Thymus (tissue), 11 donors: ENCODE measurements around the gene CTTNBP2. TPM values are rescaled to one million over a fixed set of nuclear protein-coding genes. Genes with fewer than 3 reads are reported as not detected.

Experiments used
- DNase-seq, 9 donors: peaks; one replicate each; pipeline ENCODE4 v3.0.0-alpha.2; 2013; ENCODE audit warnings: low spot score in 9 of 9, low read depth in 6 of 9, missing footprints in 1 of 9
- H3K27ac ChIP-seq, 2 donors: one replicate each; pipeline ENCODE4 v1.5.1; 2013; ENCODE audit warnings: control low read depth in 1 of 2, low read depth in 1 of 2, low read length in 1 of 2, mild to moderate bottlenecking in 1 of 2, moderate library complexity in 1 of 2
- H3K27me3 ChIP-seq, 2 donors: one replicate each; pipeline ENCODE4 v1.5.1; 2013; ENCODE audit warnings: low read length in 1 of 2; ENCODE audit not compliant: control insufficient read depth in 2 of 2, insufficient read depth in 1 of 2
- H3K36me3 ChIP-seq, 2 donors: one replicate each; pipeline ENCODE4 v1.5.1; 2013; ENCODE audit warnings: low read length in 1 of 2, mild to moderate bottlenecking in 1 of 2, moderate library complexity in 1 of 2; ENCODE audit not compliant: control insufficient read depth in 2 of 2, insufficient read depth in 2 of 2
- H3K4me1 ChIP-seq, 2 donors: one replicate each; pipeline ENCODE4 v1.5.1; 2013; ENCODE audit warnings: low read length in 2 of 2; ENCODE audit not compliant: control insufficient read depth in 2 of 2, insufficient read depth in 2 of 2
- H3K4me3 ChIP-seq, 2 donors: one replicate each; pipeline ENCODE4 v1.5.1; 2013; ENCODE audit warnings: low read length in 2 of 2, control low read depth in 1 of 2, mild to moderate bottlenecking in 1 of 2
- H3K9me3 ChIP-seq, 2 donors: one replicate each; pipeline ENCODE4 v1.5.1; 2013; ENCODE audit warnings: low read length in 1 of 2, mild to moderate bottlenecking in 1 of 2; ENCODE audit not compliant: control insufficient read depth in 2 of 2, insufficient read depth in 1 of 2
- WGBS: extraction: QIAGEN DNeasy Blood & Tissue Kit; methylation state at CpG from one replicate; pipeline ENCODE4 v1.1.7; 2013; 5-methylcytosine and 5-hydroxymethylcytosine counted together
- polyA plus RNA-seq: library from polyadenylated mRNA; stranded (reverse); fragments of 200-250 nt; gene quantifications from one replicate; pipeline ENCODE4 v1.2.3, GENCODE V29; 2013
- total RNA-seq: library from RNA; stranded (reverse); fragments of 120-200 nt; gene quantifications from one replicate; pipeline ENCODE4 v1.2.4, GENCODE V29; 2013
- donor health status: healthy.

The CTTNBP2 gene
- total and polyA plus RNA-seq, 2 donors: 0.82 to 0.94 TPM

GRCh38 chr7:117802660-117803059 lies 70.6 kb downstream of the CTTNBP2 start:
- no peak for DNase-seq
- no peaks in the 10 kb centered on the region for H3K9me3 ChIP-seq
- H3K36me3 ChIP-seq: no peaks in the 10 kb centered on the region
- H3K27ac ChIP-seq: no peak overlapping the region
- H3K4me1 ChIP-seq: no peaks in the 10 kb centered on the region
- H3K27me3 ChIP-seq: no peaks in the 10 kb centered on the region
- no peak overlapping the region for H3K4me3 ChIP-seq
- 98% methylated on average over 2 of the region's 2 CpGs for WGBS

- WGBS: 70% methylated on average over 1 of the region's 1 CpG
- Histone ChIP-seq H3K4me1 (no peaks in the 10 kb centered on the region), H3K27me3 (no peaks in the 10 kb centered on the region), H3K9me3 (no peaks in the 10 kb centered on the region), H3K27ac (no peak overlapping the region), H3K36me3 (no peaks in the 10 kb centered on the region), H3K4me3 (no peak overlapping the region)
- DNase-seq: no peak
These were observed 72.4 kb downstream of the CTTNBP2 start for GRCh38 chr7:117800841-117801240.

GRCh38 chr7:117800406-117800805 lies 72.8 kb downstream of the CTTNBP2 start:
- Histone ChIP-seq H3K36me3 (no peaks in the 10 kb centered on the region), H3K27me3 (no peaks in the 10 kb centered on the region), H3K27ac (no peak overlapping the region), H3K9me3 (no peaks in the 10 kb centered on the region), H3K4me1 (no peaks in the 10 kb centered on the region), H3K4me3 (no peak overlapping the region)
- DNase-seq: no peak
- WGBS: 86% methylated on average over 3 of the region's 3 CpGs

- 84% methylated on average over 1 of the region's 1 CpG for WGBS
- DNase-seq: no peak
- H3K4me1 ChIP-seq: no peaks in the 10 kb centered on the region
These were observed 76.4 kb downstream of the CTTNBP2 start for GRCh38 chr7:117796889-117797288.

GRCh38 chr7:117793976-117794375 lies 79.3 kb downstream of the CTTNBP2 start:
- Histone ChIP-seq H3K4me1 (no peaks in the 10 kb centered on the region), H3K9me3 (no peaks in the 10 kb centered on the region), H3K4me3 (no peak overlapping the region), H3K36me3 (no peaks in the 10 kb centered on the region), H3K27me3 (no peaks in the 10 kb centered on the region), H3K27ac (no peak overlapping the region)
- no peak for DNase-seq
- WGBS: 98% methylated on average over 2 of the region's 2 CpGs

More at GRCh38 chr7:117796889-117797288, 76.4 kb downstream of the CTTNBP2 start:
- H3K4me3 ChIP-seq: no peak overlapping the region
- H3K9me3 ChIP-seq: no peaks in the 10 kb centered on the region
- H3K27ac ChIP-seq: no peak overlapping the region
- H3K27me3 ChIP-seq: no peaks in the 10 kb centered on the region
- no peaks in the 10 kb centered on the region for H3K36me3 ChIP-seq

GRCh38 chr7:117793521-117793920 lies 79.7 kb downstream of the CTTNBP2 start:
- Histone ChIP-seq H3K4me3 (no peak overlapping the region), H3K27me3 (no peaks in the 10 kb centered on the region), H3K4me1 (no peaks in the 10 kb centered on the region), H3K27ac (no peak overlapping the region), H3K36me3 (no peaks in the 10 kb centered on the region), H3K9me3 (no peaks in the 10 kb centered on the region)
- WGBS: 98% methylated on average over 3 of the region's 3 CpGs
- DNase-seq: no peak

GRCh38 chr7:117791877-117792780 lies 81.1 kb downstream of the CTTNBP2 start:
- Histone ChIP-seq H3K27ac (no peak overlapping the region), H3K4me3 (no peak overlapping the region)

GRCh38 chr7:117790731-117791130 lies 82.5 kb downstream of the CTTNBP2 start:
- no peak overlapping the region for H3K27ac ChIP-seq
- H3K27me3 ChIP-seq: no peaks in the 10 kb centered on the region
- no peak for DNase-seq
- no peaks in the 10 kb centered on the region for H3K4me1 ChIP-seq
- H3K36me3 ChIP-seq: no peaks in the 10 kb centered on the region
- H3K4me3 ChIP-seq: no peak overlapping the region
- WGBS: 97% methylated on average over 5 of the region's 5 CpGs
- H3K9me3 ChIP-seq: no peaks in the 10 kb centered on the region

More at GRCh38 chr7:117791877-117792780, 81.1 kb downstream of the CTTNBP2 start:
- Histone ChIP-seq H3K4me1 (no peaks in the 10 kb centered on the region), H3K36me3 (no peaks in the 10 kb centered on the region), H3K9me3 (no peaks in the 10 kb centered on the region), H3K27me3 (no peaks in the 10 kb centered on the region)
- DNase-seq: peak in 1 of 9 donors; percentile 19
- WGBS: 32% methylated on average over 18 of the region's 18 CpGs

GRCh38 chr7:117790251-117790650 lies 83.0 kb downstream of the CTTNBP2 start:
- WGBS: 92% methylated on average over 2 of the region's 2 CpGs
- Histone ChIP-seq H3K9me3 (no peaks in the 10 kb centered on the region), H3K36me3 (no peaks in the 10 kb centered on the region), H3K4me3 (no peak overlapping the region), H3K27me3 (no peaks in the 10 kb centered on the region), H3K4me1 (no peaks in the 10 kb centered on the region), H3K27ac (no peak overlapping the region)
- no peak for DNase-seq
